Activated T-helper 1 cell treated with Interleukin-2 at 50 U/mL for 16 hours (primary cell): ENCODE data around the gene TCP11L1.
"Not testable (repeated sequence)": the region's sequence is repeated elsewhere in the genome, so short reads cannot be mapped to it uniquely, and the experiment has no call there.

Experiments used
- DNase-seq: peaks from one replicate; pipeline ENCODE4 v3.0.0-alpha.2; 2020; ENCODE audit warnings: low read depth

Gene TCP11L1

GRCh38 chr11:33065445-33066178 lies 26.2 kb downstream of the TCP11L1 start:
- DNase-seq, result peak; percentile 58

DNA sequence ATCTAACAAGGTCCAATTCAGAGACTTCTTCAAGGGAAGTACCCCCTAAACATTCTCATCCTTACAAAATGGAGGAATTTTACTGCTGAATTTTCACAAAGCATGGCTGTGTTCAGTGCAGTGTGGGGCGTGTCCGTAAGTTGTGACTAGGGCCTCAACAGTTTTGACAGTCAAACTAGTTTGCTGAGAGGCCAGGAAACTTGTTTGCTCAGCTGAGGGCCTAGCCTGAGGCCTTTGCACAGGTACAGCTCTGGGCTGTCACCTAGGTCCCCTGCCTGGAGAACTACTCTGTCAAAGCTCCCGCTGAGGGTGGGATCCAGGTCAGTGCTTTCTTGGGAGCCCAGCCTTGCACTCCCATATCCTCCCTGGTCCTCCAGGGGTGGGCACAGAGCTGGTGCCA lies 27.9 kb downstream of the TCP11L1 start:
- no peak for DNase-seq

DNA sequence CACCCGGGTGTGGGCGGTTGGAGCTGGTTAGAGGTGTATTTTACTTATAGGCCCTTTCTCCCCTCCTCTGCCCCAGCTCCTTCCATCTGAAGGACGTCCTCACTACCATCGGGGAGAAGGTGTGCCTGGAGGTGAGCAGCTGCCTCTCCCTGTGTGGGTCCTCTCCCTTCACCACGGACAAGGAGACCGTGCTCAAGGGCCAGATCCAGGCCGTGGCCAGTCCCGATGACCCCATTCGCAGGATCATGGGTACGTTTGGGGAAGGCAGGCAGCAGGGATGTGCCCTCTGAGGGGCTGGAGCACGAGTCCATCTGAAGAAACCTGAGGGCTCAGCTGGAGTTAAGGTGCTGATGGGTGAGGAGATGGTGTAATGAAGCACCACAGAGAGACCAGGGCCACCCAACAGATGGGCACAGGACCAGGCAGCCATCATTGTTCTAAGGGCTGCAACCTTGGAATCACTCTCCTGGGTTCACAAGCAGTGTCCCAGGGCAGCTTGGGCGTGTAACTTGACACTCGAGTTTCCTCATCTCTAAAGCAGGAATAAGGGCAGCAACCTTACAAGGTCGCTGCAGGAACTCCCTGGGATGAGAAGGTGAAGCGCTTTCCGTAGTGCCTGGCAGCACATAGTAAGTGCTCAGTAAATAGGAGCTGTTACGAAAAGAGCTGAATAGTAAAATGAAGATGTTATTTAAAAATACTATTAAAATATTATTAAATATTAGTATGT lies 29.4 kb downstream of the TCP11L1 start:
- no peak for DNase-seq

DNA sequence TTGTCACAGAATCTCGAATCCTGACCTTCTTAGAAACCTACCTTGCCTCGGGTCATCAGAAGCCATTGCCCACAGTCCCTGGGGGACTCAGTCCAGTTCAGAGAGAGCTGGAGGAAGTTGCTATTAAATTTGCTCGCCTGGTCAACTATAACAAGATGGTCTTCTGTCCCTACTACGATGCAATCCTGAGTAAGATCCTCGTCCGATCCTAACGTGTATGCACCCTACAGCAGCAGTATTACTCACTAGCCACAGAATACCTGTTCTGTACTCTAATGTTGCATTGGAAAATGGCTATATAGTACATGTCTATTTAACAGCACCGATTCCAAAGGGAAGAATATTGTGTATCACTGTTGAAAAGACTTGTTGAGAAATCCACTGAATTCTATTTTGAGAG lies 33.1 kb downstream of the TCP11L1 start:
- DNase-seq, result no peak

DNA sequence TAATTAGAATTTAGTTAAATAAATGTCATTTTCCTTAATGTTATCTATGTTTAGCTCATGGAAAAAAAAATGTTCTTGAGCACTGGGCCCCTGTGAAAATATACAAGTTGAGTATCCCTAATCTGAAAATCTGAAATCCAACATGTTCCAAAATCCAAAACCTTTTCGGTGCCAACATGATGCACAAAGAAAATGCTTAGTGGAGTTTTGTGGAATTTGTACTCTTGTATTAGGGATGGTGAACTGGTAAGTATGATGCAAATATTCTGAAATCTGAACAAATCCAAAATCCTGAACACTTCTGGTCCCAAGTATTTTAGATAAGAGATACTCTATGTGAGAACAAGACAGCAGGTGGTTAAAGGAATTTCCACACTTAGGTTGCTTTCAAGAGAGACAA lies 44.5 kb downstream of the TCP11L1 start:
- DNase-seq, result no peak

DNA sequence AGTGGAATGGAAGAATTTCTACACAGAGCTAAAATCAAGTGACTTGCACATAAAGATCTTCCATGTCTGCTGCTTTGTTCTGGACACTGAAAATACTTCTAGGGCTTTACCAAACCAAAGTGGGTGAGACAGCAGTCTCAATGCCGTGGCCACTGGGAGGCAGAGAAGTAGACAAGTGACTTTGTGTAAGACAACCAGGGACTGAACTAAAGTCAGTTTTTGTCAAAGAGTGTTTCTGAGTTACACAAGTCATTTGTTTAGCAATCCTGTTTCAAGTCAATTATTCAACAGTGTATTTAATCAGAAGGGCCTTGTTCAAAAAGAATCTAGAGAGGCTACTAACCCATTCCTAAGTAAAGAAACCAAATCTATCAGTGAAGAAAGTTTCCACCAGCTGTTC lies 46.6 kb downstream of the TCP11L1 start:
- no peak for DNase-seq

GRCh38 chr11:33089776-33090175 lies 50.4 kb downstream of the TCP11L1 start:
- no peak for DNase-seq

- no peak for DNase-seq
Measured at GRCh38 chr11:33094157-33094556, 54.8 kb downstream of the TCP11L1 start.

- DNase-seq, result no peak
Measured at GRCh38 chr11:33103836-33104235, 64.5 kb downstream of the TCP11L1 start.

DNA sequence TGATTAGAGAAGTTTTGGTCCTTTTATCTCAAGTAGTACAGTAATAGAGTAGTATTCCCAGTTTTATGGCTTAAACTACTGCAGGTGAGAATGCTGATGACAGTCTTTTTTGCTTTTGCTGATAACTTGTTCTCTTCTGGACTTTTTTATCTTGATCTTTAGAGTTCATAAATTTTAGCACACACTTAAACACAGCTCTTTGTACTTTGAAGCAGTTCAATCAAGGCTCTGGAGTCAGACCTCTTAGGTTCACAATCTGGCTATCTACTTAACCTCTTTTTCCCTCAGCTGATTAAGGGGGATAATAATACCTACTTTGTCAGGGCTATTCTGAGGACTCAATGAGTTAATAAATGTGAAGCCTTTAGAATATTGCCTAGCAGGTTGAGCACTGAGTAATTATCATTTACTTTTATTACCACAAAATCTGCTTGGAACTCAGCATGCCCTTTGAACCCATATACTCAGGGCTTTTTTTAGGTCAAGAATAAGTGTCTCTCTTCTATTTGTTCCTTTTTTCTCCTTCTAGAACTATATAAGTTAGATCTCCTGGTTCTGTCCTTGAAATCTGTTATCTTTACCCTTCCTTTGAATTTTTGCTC lies 70.0 kb downstream of the TCP11L1 start:
- DNase-seq, result no peak

DNA sequence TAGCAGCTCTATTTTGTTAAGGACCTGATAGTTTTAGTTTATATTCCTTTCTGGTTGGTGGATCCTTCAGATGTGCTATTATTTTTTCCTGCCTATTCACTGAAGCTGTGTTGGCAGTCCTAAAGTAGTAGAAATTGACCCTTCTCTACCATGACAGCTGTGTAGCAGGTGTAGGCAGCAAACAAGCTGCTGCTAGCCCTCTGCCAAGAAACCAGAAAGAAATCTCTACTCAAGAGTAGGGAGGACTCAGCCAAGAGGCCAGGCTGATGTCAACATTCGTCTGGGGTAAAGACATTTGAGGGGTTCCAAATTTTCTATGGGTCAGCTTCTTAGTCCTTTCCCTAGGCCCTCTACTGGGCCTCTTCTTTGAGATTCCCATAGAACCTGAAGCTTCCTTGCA lies 70.7 kb downstream of the TCP11L1 start:
- DNase-seq, result no peak

DNA sequence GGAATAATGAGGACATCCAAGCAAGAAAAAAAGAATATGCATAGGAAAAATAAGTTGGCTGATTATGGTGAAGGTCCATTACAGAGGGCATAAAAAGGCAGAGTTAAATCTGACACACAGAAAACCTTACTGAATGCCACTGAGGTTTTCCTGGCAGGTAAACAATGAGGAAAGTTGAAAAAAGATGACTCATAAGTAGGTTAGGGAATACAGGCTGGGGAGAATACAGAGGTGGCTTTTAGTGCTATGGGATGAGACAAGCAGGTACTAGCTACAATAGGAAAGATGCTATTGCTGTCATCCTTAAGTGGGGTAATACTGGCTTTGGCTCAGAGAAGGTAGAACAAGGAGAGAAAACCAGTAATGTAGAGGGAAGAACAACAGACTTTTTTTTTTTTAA lies 77.2 kb downstream of the TCP11L1 start:
- DNase-seq, result no peak

DNA sequence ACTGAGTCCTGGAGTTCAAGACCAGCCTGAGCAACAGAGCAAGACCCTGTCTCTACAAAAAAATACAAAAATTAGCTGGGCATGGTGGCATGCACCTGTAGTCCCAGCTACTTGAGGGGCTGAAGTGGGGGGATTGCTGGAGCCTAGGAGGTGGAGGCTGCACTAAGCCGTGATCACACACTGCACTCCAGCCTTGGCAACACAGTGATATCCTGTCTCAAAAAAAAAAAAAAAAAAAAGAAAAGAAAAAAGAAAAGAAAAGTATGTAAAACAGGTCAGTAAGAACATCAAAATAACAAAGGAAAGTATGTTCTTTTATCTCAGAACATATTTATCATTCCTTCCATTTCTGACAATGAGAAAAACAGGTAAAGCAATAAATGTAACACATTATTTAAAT lies 83.3 kb downstream of the TCP11L1 start:
- DNase-seq, result not testable (repeated sequence)
